ENCODE results near the gene NOX4. TPM values are rescaled to one million over a fixed set of nuclear protein-coding genes. Genes with fewer than 3 reads are reported as not detected.
A peak's percentile ranks its signal among the peaks of the same experiment; 100 is the strongest.
"Not testable (repeated sequence)": the region's sequence is repeated elsewhere in the genome, so short reads cannot be mapped to it uniquely, and the experiment has no call there.

NOX4 gene
- total RNA-seq, 6 experiments from 2014 or later: 0.18 to 0.62 (median 0.20) TPM; not detected in 1

- TF ChIP-seq CTCF (IDR thresholded peaks at IDR 0.05) (no peak), POLR2A (IDR thresholded peaks at IDR 0.05) (no peak)
- peak in 1 of 3 donors; percentile 33 for DNase-seq
- WGBS (ENCODE audit: insufficient coverage, low coverage, low lambda C conversion rate, missing lambda C conversion rate): 25% methylated on average over 18 of the region's 18 CpGs
- Histone ChIP-seq H3K36me3 (no peaks in the 10 kb centered on the region), H3K9me3 (no peaks in the 10 kb centered on the region), H3K4me1 (no peaks in the 10 kb centered on the region), H3K27me3 (no peaks in the 10 kb centered on the region), H3K4me3 (no peak overlapping the region), H3K27ac (no peak overlapping the region)
- intact Hi-C loops (cut with DNase I): no loop called here
- peak in 1 of 4 donors; percentile 32 for ATAC-seq
Measured at GRCh38 chr11:89293965-89294679, 197.1 kb downstream of the NOX4 start.

- H3K27me3 ChIP-seq; H3K4me3 ChIP-seq; ATAC-seq; H3K36me3 ChIP-seq; intact Hi-C loops (cut with DNase I); H3K4me1 ChIP-seq; H3K9me3 ChIP-seq; DNase-seq; H3K27ac ChIP-seq: not testable (repeated sequence)
- WGBS (ENCODE audit: insufficient coverage, low coverage, low lambda C conversion rate, missing lambda C conversion rate): 58% methylated on average over 2 of the region's 3 CpGs
Measured at GRCh38 chr11:89288004-89288403, 203.2 kb downstream of the NOX4 start.

GRCh38 chr11:89286601-89287000 lies 204.6 kb downstream of the NOX4 start:
- 72% methylated on average over 1 of the region's 1 CpG for WGBS (ENCODE audit: insufficient coverage, low coverage, low lambda C conversion rate, missing lambda C conversion rate)
- H3K4me3 ChIP-seq; H3K27ac ChIP-seq; ATAC-seq; H3K27me3 ChIP-seq; DNase-seq; intact Hi-C loops (cut with DNase I); H3K9me3 ChIP-seq; H3K4me1 ChIP-seq; H3K36me3 ChIP-seq: not testable (repeated sequence)

- intact Hi-C loops (cut with DNase I); H3K4me3 ChIP-seq; H3K36me3 ChIP-seq; H3K27ac ChIP-seq; ATAC-seq; H3K27me3 ChIP-seq; H3K9me3 ChIP-seq; DNase-seq; H3K4me1 ChIP-seq: not testable (repeated sequence)
- WGBS (ENCODE audit: insufficient coverage, low coverage, low lambda C conversion rate, missing lambda C conversion rate): 56% methylated on average over 3 of the region's 3 CpGs
Measured at GRCh38 chr11:89281032-89281677, 210.0 kb downstream of the NOX4 start.

- TF ChIP-seq POLR2A (IDR thresholded peaks at IDR 0.05): no peak
- no peak for TF ChIP-seq CTCF (IDR thresholded peaks at IDR 0.05)
- ATAC-seq: no peak
- Histone ChIP-seq H3K27me3 (no peaks in the 10 kb centered on the region), H3K4me1 (no peaks in the 10 kb centered on the region), H3K27ac (no peak overlapping the region), H3K4me3 (no peak overlapping the region), H3K36me3 (no peaks in the 10 kb centered on the region), H3K9me3 (no peaks in the 10 kb centered on the region)
- DNase-seq: no peak
- intact Hi-C loops (cut with DNase I): no loop called here
- WGBS (ENCODE audit: insufficient coverage, low coverage, low lambda C conversion rate, missing lambda C conversion rate): 43% methylated on average over 1 of the region's 1 CpG
Measured at GRCh38 chr11:89279176-89279575, 212.0 kb downstream of the NOX4 start.

GRCh38 chr11:89275966-89276365 lies 215.2 kb downstream of the NOX4 start:
- intact Hi-C loops (cut with DNase I): no loop called here
- DNase-seq (no peak), ATAC-seq (no peak)
- no peak overlapping the region for H3K4me3 ChIP-seq
- H3K4me1 ChIP-seq: no peaks in the 10 kb centered on the region
- H3K9me3 ChIP-seq: no peaks in the 10 kb centered on the region
- no peaks in the 10 kb centered on the region for H3K36me3 ChIP-seq
- H3K27me3 ChIP-seq: no peaks in the 10 kb centered on the region
- no peak overlapping the region for H3K27ac ChIP-seq
- 79% methylated on average over 1 of the region's 1 CpG for WGBS (ENCODE audit: insufficient coverage, low coverage, low lambda C conversion rate, missing lambda C conversion rate)
- no peak for TF ChIP-seq POLR2A (IDR thresholded peaks at IDR 0.05)
- TF ChIP-seq CTCF (IDR thresholded peaks at IDR 0.05): no peak
